ENCODE data around the gene LEPR.
"Not testable (repeated sequence)": the region's sequence is repeated elsewhere in the genome, so short reads cannot be mapped to it uniquely, and the experiment has no call there.

The LEPR gene

DNA sequence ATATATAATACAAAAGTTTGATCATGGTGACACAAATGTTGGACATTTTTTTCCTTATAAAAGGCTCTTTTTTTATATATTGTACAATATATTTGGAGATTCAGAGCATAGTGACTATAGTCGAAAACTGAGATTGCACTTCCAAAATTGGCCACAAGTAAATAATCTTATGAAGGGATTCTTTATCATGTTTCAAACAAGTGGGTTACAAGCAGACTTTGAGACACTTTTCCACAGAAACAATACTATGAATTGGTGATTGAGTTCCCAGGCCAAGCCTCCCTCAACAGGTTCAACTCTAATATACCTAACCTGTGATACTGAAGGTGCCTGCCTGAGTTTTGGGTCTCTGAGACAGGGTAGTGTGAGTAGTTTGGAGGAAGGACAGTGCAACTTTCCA is 13.8 kb downstream of the LEPR start:
- DNase-seq (ENCODE audit: low spot score) (no peak), FAIRE-seq (no peak)

DNA sequence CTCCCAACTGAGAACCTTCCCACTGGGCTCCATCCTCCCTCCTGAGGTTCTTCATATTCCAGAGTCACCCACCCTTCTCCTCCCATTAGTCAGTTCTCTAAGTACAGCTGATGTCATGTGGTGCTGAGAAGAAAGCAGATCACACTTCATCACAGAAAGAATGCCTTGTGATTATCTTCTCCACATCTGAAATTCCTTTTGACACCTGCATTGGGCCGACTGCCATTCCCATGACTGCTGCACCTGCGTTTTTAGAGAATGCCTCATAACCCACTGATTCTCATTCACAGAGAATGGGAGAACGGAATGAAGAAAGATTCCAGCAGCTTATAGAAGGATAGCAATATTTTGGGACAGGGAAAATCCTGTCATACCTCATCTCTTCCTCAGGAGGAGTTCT is 14.3 kb downstream of the LEPR start:
- FAIRE-seq (no peak), DNase-seq (ENCODE audit: low spot score) (no peak)

DNA sequence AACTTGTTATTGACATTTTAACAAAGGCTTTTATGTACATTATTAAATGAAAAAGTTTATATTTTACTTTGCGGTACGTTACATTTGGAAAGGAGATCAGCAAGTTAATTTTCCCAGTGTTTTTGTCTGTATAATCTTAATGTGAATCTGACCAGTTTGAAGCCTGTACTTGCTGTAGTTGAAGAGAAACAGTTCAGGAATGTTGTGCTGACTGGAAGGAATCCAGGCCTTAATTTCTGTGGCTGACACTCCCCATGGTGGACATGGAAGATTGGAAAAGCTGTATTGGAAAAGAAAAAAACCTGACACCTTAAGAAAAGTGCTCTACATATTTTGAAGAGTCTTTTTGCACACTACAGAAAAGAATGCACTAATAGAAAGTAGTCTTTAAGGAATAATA is 15.5 kb downstream of the LEPR start:
- FAIRE-seq (no peak), DNase-seq (ENCODE audit: low spot score) (no peak)

DNA sequence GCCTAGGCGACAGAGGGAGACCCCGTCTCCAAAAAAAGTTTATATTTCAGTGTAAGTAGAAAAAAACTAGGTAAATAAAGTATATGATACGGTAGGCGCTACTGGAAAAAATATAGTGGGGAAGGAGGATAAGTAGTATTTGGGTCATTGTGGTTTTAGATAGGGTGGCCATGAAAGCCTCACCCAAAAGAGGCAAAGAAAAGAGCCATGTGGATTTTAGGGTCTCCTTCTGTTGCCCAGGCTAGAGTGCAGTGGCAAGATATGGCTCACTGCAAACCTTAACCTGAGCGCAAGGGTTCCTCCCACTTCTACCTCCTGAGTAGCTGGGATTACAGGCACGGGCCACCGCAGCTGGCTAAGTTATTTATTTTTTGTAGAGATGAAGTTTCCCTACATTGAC is 17.1 kb downstream of the LEPR start:
- FAIRE-seq: no peak
- no peak for DNase-seq (ENCODE audit: low spot score)

DNA sequence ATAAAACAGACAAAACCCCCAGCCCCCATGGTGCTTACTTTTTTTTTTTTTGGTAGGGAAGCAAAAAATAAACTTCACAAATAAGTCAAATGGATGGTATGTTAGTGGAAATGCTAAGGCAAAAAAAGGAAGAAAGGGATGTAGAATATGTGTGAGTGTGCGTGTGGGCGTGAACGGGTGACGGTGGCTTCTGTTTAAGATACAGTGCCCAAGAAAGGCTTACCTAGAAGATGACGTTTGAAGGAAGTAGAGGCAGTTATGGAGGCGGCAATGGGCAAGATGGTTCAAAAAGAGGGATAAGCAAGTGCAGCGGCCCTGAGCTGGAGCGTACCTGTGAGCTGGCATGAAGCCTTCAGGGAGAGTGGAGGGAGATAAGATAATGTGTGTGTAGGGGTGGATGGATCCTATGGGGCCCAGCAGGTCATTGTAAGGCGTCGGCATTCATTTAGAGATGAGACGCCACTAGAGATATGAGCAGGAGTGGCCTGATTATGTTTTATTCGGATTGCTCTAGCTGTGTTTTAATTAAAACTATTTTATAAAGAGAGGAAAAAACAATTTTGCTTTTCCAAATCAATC is 19.9 kb downstream of the LEPR start:
- FAIRE-seq (no peak), DNase-seq (ENCODE audit: low spot score) (no peak)

DNA sequence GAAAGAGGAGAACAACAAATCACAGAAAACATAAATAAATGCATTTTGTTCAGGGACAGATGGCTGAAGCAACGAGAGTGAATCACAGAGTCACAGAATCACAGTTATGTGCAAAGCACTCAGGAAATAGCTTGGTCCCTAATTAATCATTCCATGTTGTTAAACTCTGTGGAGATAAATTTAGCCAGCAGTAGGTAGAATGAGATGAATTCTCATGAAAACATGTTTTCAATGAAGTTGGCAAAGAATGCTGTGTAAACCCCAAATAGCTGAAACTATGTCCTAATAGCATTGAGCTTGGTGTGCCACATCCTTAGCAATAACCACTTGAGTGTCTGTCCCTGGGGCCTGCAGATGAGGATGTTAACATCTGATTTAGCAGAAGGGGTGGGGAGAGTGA is 20.4 kb downstream of the LEPR start:
- FAIRE-seq (no peak), DNase-seq (ENCODE audit: low spot score) (no peak)

DNA sequence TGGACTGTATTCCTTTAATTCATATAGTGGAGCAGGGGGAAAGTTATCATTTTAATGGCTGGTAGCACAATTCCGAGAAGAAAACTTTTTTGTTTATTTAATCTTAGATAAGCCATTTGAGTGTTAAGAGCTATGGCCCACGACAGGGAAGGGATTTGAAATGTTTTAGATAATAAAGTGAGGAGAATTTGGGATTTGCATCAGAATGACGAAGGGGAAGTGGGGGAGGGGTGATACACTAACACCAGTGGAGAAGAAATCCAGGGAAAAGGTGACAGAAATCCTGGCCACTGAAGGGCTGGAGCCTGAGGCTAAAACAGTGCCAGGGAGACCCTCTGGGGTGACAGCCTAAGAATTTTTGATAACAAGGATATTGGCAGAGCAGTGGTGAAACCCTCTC is 21.0 kb downstream of the LEPR start:
- DNase-seq (ENCODE audit: low spot score): no peak

DNA sequence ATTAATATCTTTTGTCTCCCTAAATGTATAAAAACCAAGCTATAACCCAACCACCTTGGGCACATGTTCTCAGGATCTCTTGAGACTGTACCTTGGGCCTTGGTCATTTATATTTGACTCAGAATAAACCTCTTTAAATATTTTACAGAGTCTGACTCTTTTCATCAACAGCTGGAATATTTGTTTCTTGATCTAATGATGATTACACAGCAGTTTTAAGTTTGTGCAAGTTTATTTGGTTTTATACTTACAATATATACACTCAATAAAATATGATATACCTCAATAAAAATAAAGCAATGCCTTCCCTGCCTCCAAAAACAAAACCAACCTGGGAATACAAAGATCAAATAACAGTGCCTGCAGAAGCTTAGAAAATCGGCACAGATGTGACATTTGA is 22.0 kb downstream of the LEPR start:
- FAIRE-seq (no peak), DNase-seq (ENCODE audit: low spot score) (no peak)

More for the DNA sequence above, 21.0 kb downstream of the LEPR start:
- FAIRE-seq: no peak

DNA sequence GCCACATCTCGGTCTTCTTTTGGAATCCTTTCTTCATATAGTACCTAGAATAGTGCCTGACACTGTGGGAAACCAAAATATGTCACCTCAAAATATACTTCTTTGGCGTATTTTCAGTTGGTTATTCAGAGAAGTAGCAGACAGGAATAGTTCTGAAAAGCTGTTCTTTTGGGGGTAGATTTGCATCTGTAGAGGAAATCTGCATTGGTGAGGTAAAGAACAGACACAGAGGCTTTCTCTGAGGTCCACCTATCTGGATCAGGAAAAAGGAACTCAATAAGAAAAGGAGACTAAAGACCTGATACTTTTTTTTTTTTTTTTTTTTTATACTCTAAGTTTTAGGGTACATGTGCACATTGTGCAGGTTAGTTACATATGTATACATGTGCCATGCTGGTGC is 23.2 kb downstream of the LEPR start:
- FAIRE-seq (no peak), DNase-seq (ENCODE audit: low spot score) (no peak)

DNA sequence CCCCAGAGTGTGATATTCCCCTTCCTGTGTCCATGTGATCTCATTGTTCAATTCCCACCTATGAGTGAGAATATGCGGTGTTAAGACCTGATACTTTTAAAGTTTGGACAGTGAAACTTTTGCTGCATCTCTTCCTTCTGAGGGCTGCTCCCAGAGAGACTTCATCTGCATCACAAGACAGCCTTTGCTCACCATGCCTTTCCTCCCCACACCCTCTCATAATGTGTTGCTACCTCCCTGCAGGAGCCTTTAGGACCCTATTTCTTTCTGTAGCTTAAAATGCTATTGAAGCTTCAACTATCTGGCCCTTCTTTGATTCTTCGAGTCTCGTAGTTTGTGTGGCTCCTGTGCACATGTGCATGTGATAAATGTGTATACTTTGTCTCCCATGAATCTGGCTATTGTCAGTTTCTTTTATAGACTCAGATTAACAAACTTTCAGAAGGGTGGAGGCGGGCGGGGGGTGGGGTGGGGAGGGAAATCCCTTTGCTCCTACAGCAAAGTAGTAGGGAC is 23.7 kb downstream of the LEPR start:
- FAIRE-seq: no peak
- no peak for DNase-seq (ENCODE audit: low spot score)

DNA sequence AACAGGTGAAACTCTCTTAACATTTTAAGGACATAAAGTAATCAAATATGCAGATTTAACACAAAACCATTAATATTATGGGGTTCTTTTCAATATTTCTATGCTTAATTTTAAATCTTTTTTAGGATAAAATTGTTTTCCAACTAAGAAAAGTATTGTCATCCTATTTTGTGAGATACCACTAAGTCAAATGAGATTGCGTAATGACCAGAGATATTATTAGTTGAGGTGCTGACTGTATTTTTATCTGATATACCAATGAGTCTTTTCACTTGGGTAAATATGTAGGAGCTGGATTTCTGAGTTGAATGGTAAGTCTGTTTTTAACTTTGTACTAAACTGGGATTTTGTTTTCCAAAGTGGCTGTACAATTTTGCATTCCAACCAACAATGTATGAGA is 25.4 kb downstream of the LEPR start:
- DNase-seq (ENCODE audit: low spot score) (no peak), FAIRE-seq (no peak)

DNA sequence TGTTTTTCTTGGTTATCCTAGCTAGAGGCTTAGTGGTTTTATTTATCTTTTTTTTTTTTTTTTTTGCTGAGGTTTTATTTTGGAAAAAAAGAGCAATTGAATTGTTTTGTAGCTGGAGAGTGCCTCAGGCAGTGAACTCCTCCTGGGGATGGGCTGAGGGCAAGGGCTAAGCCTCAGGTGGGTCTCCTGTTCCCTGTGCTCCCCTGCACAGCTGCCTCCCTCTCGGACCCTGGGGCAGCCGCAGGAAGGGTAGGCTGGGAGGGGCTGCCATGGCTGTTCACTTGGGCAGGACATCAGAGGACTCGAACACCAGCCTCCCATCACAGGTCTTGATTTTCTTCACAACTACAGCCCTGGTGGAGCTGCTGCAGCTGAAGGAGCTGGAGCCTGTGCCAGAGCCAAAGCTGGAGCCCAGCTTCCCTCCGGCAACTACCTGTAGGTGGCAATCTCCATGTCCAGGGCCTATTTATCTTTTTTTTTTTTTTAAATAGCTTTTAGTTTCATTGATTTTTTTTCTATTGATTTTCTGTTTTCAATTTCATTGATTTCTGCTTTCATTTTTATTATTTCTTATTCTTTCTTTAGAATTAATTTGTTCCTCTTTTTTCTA is 28.9 kb downstream of the LEPR start:
- no peak for DNase-seq (ENCODE audit: low spot score)

DNA sequence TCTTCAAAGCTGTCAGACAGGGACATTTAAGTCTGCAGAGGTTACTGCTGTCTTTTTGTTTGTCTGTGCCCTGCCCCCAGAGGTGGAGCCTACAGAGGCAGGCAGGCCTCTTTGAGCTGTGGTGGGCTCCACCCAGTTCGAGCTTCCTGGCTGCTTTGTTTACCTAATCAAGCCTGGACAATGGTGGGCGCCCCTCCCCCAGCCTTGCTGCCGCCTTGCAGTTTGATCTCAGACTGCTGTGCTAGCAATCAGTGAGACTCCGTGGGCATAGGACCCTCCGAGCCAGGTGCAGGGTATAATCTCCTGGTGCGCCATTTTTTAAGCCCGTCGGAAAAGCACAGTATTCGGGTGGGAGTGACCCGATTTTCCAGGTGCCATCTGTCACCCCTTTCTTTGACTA is 35.2 kb downstream of the LEPR start:
- not testable (repeated sequence) for FAIRE-seq; DNase-seq (ENCODE audit: low spot score)

More for the DNA sequence above, 28.9 kb downstream of the LEPR start:
- FAIRE-seq: no peak

DNA sequence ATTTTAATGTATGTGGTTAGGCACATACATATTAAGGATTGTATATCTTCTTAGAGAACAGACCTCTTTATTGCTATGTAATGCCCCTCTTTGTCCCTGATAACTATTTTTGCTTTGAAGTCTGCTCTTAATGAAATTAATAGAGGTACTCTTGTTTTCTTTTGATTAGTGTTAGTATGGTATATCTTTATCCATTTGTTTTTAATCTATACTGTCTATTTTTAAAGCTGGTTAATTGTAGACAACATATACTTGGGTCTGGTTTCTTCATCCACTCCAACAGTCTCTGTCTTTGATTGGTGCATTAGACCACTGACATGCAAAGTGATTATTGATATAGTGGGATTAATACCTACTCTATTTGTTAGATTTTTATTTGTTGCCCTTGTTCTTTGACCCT is 36.0 kb downstream of the LEPR start:
- DNase-seq (ENCODE audit: low spot score) (no peak), FAIRE-seq (no peak)

DNA sequence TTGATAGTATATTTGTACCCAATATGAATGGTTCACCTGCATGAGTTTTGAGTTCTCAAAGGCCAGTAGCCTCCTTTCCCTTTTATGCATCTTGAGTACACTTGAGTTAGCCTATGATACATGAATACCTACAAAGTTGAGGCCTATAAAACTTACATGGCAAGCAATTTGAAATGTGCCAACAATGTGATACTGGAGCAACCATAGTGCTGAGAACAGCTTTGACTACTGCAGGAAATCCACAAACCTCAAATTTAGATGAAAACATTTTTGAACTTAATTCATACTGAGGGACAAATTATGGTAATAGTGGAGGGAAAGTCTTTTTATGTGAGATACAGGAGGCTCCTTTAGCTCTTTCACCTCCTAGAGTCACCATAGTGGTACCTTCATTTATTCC is 37.4 kb downstream of the LEPR start:
- FAIRE-seq (no peak), DNase-seq (ENCODE audit: low spot score) (no peak)

DNA sequence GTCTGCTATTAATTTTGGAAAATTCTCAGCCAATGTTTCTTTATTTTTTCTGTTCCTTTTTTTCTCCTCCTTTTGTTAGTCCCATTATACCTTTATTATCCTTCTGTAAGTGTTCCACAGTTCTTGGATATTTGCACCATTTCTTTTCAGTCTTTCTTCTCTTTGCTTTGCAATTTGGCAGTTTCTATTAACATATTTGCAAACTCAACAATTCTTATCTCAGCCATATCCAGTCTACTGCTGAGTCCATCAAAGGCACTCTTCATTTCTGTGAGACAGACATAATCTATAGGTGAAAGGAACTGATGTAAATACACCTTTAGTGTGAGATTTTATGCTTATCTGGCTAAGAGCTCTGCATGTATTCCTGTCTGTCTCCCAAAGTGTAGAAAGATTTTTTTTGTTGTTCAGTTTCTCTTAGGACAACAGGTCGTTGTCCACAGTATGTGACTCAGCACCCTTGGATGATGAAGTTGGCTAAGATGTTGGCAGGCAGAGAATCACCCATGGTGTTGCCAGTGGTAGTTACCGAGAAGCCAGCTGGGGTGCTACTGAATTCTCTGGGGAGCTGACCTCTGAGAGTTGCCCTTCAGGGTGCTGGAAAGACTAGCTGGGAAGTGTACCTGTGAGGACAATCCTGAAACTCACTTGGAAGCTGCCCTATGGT is 38.4 kb downstream of the LEPR start:
- DNase-seq (ENCODE audit: low spot score) (no peak), FAIRE-seq (no peak)

DNA sequence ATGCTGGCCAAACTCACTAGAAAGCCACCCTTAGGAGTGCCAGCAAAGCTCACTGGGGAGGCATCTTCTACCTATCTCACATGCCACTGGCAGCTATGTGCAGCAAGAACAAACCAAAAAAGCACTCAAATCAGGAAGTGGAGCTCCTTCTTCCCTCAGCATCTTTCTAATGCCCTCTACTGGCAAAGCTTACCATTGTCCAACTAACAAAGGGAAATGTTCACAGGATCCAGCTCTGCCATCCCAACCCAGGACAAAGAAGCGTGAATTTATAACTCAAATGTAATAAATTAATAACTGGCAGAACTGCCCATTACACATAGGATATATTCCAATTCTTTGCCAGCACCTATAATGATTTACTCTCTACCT is 38.9 kb downstream of the LEPR start:
- FAIRE-seq: no peak
- DNase-seq (ENCODE audit: low spot score): peak; percentile 16

DNA sequence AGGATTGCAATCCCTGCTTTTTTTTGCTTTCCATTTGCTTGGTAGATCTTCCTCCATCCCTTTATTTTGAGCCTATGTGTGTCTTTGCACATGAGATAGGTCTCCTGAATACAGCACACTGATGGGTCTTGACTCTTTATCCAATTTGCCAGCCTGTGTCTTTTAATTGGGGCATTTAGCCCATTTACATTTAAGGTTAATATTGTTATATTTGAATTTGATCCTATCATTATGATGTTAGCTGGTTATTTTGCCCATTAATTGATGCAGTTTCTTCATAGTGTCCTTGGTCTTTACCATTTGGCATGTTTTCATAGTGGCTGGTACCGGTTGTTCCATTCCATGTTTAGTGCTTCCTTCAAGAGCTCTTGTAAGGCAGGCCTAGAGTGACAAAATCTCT is 45.4 kb downstream of the LEPR start:
- DNase-seq (ENCODE audit: low spot score); FAIRE-seq: not testable (repeated sequence)

DNA sequence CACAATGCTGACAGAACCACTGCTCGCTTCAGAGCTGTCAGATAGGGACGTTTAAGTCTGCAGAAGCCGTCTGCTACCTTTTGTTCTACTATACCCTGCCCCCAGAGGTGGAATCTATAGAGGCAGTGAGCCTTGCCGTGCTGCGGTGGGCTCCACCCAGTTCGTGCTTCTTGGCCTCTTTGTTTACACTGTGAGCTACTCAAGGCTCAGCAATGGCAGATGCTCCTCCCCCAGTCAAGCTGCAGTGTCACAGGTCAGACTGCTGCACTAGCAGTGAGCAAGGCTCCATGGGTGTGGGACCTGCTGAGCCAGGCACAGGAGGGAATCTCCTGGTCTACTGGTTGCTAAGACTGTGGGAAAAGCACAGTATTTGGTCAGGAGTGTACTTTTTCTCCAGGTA is 47.1 kb downstream of the LEPR start:
- FAIRE-seq: no peak
- DNase-seq (ENCODE audit: low spot score): peak; percentile 40

DNA sequence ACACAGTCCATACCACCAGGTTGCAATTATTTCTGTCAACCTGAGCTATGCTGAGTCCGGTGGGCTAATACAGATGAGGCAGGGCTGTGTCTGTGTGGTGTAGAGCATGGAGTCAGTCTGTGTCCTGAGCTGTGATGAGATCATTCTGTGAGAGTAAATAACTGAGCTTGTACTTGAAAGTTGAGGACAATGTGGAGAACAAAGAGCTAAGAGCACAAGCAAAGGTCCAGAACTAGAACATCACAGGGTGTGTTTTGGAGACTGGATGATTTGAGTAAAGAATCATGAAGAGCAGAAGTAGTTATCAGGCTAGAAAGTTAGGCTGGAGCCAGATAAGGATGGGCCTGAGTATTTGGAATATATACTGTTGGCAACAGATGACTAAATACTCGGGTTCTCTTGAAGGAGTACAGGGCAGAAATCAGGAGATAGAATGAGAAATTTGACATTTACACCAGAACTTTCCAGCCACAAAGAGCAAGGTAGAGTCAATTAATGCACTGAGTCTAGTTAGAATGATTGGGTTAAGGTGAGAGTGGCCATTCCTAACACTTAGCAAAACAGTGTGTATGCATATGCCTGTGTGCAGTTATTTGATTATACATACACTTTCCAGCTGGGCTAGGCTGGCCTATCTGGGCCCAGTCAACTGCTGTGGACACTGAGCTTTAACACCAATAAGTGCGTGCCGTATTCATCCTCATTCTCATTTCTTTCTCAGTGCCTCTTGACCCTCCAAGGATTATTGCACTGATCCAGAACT is 48.8 kb downstream of the LEPR start:
- no peak for FAIRE-seq
- no peak for DNase-seq (ENCODE audit: low spot score)

DNA sequence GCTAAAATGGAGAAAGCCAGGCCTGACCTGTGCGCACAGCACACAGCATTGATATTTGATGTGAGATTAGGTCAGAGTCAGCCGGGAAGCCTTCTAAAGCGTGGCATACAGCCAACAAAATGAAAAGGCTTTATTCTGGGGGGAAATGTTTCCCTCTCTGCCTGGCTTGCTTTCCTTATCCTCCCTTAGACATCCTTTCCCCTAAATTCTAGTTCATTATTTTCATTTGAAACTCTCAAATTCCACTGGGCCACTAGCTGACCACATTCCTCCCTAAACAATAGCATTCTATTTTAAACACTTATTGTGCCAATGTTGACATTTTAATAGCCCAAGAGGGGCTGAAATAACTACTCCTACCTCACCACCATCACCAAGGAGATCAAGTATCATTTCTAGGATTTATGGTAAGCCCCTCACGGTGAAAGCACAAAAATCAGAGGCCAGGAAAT is 49.4 kb downstream of the LEPR start:
- no peak for DNase-seq (ENCODE audit: low spot score)

More for the DNA sequence above, 49.4 kb downstream of the LEPR start:
- no peak for FAIRE-seq

Data from RCC 7860 (cell line).